DOHH2 (cell line): ENCODE data around the gene DCHS2.

ENCODE experiments used
- H3F3A ChIP-seq: fragments of 200-600 bp; sonication (generic), shearing (Covaris generic); 2 replicates; pipeline ENCODE4 v1.6.0; 2016; ENCODE audit warnings: antibody characterized with exemption, mild to moderate bottlenecking; ENCODE audit not compliant: control insufficient read depth, insufficient read depth
- H3K27ac ChIP-seq: fragments of 200-600 bp; sonication (generic); 2 replicates; pipeline ENCODE4 v1.5.1; 2014; ENCODE audit warnings: low read depth, mild to moderate bottlenecking, low read length, moderate library complexity
- H3K27me3 ChIP-seq: fragments of 200-600 bp; sonication (generic); 2 replicates; pipeline ENCODE4 v1.6.1; 2014; ENCODE audit warnings: mild to moderate bottlenecking, low read length, mixed read lengths; ENCODE audit not compliant: control insufficient read depth
- H3K36me3 ChIP-seq: fragments of 200-600 bp; sonication (generic); 2 replicates; pipeline ENCODE4 v1.6.1; 2014; ENCODE audit warnings: mild to moderate bottlenecking, low read length, moderate library complexity, mixed read lengths; ENCODE audit not compliant: control insufficient read depth
- H3K4me1 ChIP-seq: fragments of 200-600 bp; sonication (generic); 2 replicates; pipeline ENCODE4 v1.6.1; 2014; ENCODE audit warnings: mild to moderate bottlenecking, low read length, mixed read lengths; ENCODE audit not compliant: control insufficient read depth
- H3K4me2 ChIP-seq: fragments of 200-600 bp; sonication (generic); 2 replicates; pipeline ENCODE4 v1.6.0; 2014; ENCODE audit warnings: mild to moderate bottlenecking, low read length, moderate library complexity
- H3K4me3 ChIP-seq: fragments of 200-600 bp; sonication (generic); 2 replicates; pipeline ENCODE4 v1.5.1; 2014; ENCODE audit warnings: mild to moderate bottlenecking, low read length, mixed read lengths
- H3K79me2 ChIP-seq: fragments of 200-600 bp; sonication (generic); 2 replicates; pipeline ENCODE4 v1.6.1; 2014; ENCODE audit warnings: mild to moderate bottlenecking, low read length, mixed read lengths; ENCODE audit not compliant: control insufficient read depth
- H3K9me2 ChIP-seq: fragments of 200-600 bp; sonication (generic); replicated peaks from 2 replicates; pipeline ENCODE4 v1.6.1; 2014; ENCODE audit warnings: mild to moderate bottlenecking, low read length, mixed read lengths; ENCODE audit not compliant: control insufficient read depth
- H3K9me3 ChIP-seq: fragments of 200-600 bp; sonication (generic); 2 replicates; pipeline ENCODE4 v1.6.1; 2014; ENCODE audit warnings: antibody characterized with exemption, low read length, mixed read lengths; ENCODE audit not compliant: control insufficient read depth, insufficient read depth
- H4K20me1 ChIP-seq: fragments of 200-600 bp; sonication (generic); 2 replicates; pipeline ENCODE4 v1.6.0; 2014; ENCODE audit warnings: low read depth, mild to moderate bottlenecking, antibody characterized with exemption, low read length, moderate library complexity; ENCODE audit not compliant: control insufficient read depth, insufficient read depth
- EZH2phosphoT487 ChIP-seq: fragments of 200-600 bp; sonication (generic); IDR thresholded peaks from 2 replicates; pipeline ENCODE4 v1.6.1; 2017; ENCODE audit warnings: borderline replicate concordance, mild to moderate bottlenecking, antibody characterized with exemption, low read length, moderate library complexity, mixed read lengths
- TF ChIP-seq, protein P1 (sequence below): fragments of 200-600 bp; sonication (generic); IDR thresholded peaks from one replicate; pipeline ENCODE4 v1.5.1; 2014; ENCODE audit warnings: antibody characterized with exemption, mild to moderate bottlenecking, low read depth, low read length; ENCODE audit not compliant: poor library complexity, severe bottlenecking

Gene DCHS2

GRCh38 chr4:154473497-154473896 is 18.1 kb downstream of the DCHS2 start:
- TF ChIP-seq, protein P1, sequence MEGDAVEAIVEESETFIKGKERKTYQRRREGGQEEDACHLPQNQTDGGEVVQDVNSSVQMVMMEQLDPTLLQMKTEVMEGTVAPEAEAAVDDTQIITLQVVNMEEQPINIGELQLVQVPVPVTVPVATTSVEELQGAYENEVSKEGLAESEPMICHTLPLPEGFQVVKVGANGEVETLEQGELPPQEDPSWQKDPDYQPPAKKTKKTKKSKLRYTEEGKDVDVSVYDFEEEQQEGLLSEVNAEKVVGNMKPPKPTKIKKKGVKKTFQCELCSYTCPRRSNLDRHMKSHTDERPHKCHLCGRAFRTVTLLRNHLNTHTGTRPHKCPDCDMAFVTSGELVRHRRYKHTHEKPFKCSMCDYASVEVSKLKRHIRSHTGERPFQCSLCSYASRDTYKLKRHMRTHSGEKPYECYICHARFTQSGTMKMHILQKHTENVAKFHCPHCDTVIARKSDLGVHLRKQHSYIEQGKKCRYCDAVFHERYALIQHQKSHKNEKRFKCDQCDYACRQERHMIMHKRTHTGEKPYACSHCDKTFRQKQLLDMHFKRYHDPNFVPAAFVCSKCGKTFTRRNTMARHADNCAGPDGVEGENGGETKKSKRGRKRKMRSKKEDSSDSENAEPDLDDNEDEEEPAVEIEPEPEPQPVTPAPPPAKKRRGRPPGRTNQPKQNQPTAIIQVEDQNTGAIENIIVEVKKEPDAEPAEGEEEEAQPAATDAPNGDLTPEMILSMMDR = no peak
- TF ChIP-seq EZH2phosphoT487 = no peak
- peaks cover 4% of the 10 kb centered on the region; the same call in 1 of the 2 replicates for H3K27me3 ChIP-seq
- no peaks in the 10 kb centered on the region for H3K79me2 ChIP-seq
- no peaks in the 10 kb centered on the region for H3F3A ChIP-seq
- no peak overlapping the region for H3K4me2 ChIP-seq
- no peaks in the 10 kb centered on the region for H3K9me2 ChIP-seq
- H3K27ac ChIP-seq = no peak overlapping the region
- H3K4me1 ChIP-seq = no peaks in the 10 kb centered on the region
- H4K20me1 ChIP-seq = no peaks in the 10 kb centered on the region
- H3K36me3 ChIP-seq = no peaks in the 10 kb centered on the region
- no peaks in the 10 kb centered on the region for H3K9me3 ChIP-seq
- H3K4me3 ChIP-seq = no peak overlapping the region

GRCh38 chr4:154472858-154473257 is 18.7 kb downstream of the DCHS2 start:
- no peaks in the 10 kb centered on the region for H4K20me1 ChIP-seq
- H3K27ac ChIP-seq = no peak overlapping the region
- H3K9me3 ChIP-seq = no peaks in the 10 kb centered on the region
- no peaks in the 10 kb centered on the region for H3F3A ChIP-seq
- no peaks in the 10 kb centered on the region for H3K4me1 ChIP-seq
- H3K9me2 ChIP-seq = no peaks in the 10 kb centered on the region
- no peak for TF ChIP-seq EZH2phosphoT487
- TF ChIP-seq, protein P1 = no peak
- H3K36me3 ChIP-seq = no peaks in the 10 kb centered on the region
- H3K79me2 ChIP-seq = no peaks in the 10 kb centered on the region
- H3K4me2 ChIP-seq = no peak overlapping the region
- H3K27me3 ChIP-seq = peaks cover 4% of the 10 kb centered on the region; the same call in 1 of the 2 replicates
- no peak overlapping the region for H3K4me3 ChIP-seq

GRCh38 chr4:154471526-154472331 is 19.9 kb downstream of the DCHS2 start:
- no peaks in the 10 kb centered on the region for H3F3A ChIP-seq
- no peaks in the 10 kb centered on the region for H3K79me2 ChIP-seq
- H4K20me1 ChIP-seq = no peaks in the 10 kb centered on the region
- H3K36me3 ChIP-seq = no peaks in the 10 kb centered on the region
- no peak overlapping the region for H3K4me3 ChIP-seq
- peaks cover 4% of the 10 kb centered on the region; the same call in 1 of the 2 replicates for H3K27me3 ChIP-seq
- no peaks in the 10 kb centered on the region for H3K4me1 ChIP-seq
- TF ChIP-seq EZH2phosphoT487 = no peak
- TF ChIP-seq, protein P1 = no peak
- no peak overlapping the region for H3K27ac ChIP-seq
- H3K9me3 ChIP-seq = no peaks in the 10 kb centered on the region
- no peak overlapping the region for H3K4me2 ChIP-seq
- no peaks in the 10 kb centered on the region for H3K9me2 ChIP-seq
